ENCODE data around the gene PPP6R2. TPM values are rescaled to one million over a fixed set of nuclear protein-coding genes. Genes with fewer than 3 reads are reported as not detected.

The PPP6R2 gene
- polyA plus RNA-seq, 1 experiment: 46.4 TPM

GRCh38 chr22:50339945-50340879, 2.9 kb upstream of the PPP6R2 start:
- TF ChIP-seq CTCF (IDR thresholded peaks at IDR 0.05; ENCODE audit: insufficient read depth, low read depth, low read length): no peak
- ChIA-PET POLR2A (no interaction called here), CTCF (interaction anchor here (2.2 to 2.6 kb wide), 6 partner anchors 12 to 99 kb away, joined by 11 to 50 read pairs (median 16); partner anchors contain the start of genes HDAC10 and TUBGCP6)
- no peaks in the 10 kb centered on the region for H3K36me3 ChIP-seq (ENCODE audit: control insufficient read depth, insufficient read depth, low read length)
- no peak overlapping the region for H3K4me3 ChIP-seq (ENCODE audit: low read depth, low read length)
- no peak for DNase-seq (ENCODE audit: low read depth)
- H3K27me3 ChIP-seq (ENCODE audit: control insufficient read depth, insufficient read depth, low read length): no peaks in the 10 kb centered on the region

GRCh38 chr22:50341977-50342650, 1.0 kb upstream of the PPP6R2 start:
- POLR2A ChIA-PET: no interaction called here
- TF ChIP-seq CTCF (IDR thresholded peaks at IDR 0.05; ENCODE audit: insufficient read depth, low read depth, low read length): peak; percentile 98

GRCh38 chr22:50343541-50343935, 411 bp downstream of the PPP6R2 start:
- H3K27me3 ChIP-seq (ENCODE audit: control insufficient read depth, insufficient read depth, low read length): no peaks in the 10 kb centered on the region
- TF ChIP-seq CTCF (IDR thresholded peaks at IDR 0.05; ENCODE audit: insufficient read depth, low read depth, low read length): no peak
- ChIA-PET POLR2A (no interaction called here), CTCF (interaction anchor here (0.7 kb wide), 1 partner anchor 103 kb away, joined by 3 read pairs; no protein-coding TSS in a partner anchor)
- no peak for DNase-seq (ENCODE audit: low read depth)
- peaks cover 2% of the 10 kb centered on the region; the same call in 1 of the 2 replicates for H3K36me3 ChIP-seq (ENCODE audit: control insufficient read depth, insufficient read depth, low read length)
- peak overlapping the region; percentile 81 for H3K4me3 ChIP-seq (ENCODE audit: low read depth, low read length)

More at GRCh38 chr22:50341977-50342650, 1.0 kb upstream of the PPP6R2 start:
- Histone ChIP-seq H3K27me3 (ENCODE audit: control insufficient read depth, insufficient read depth, low read length) (no peaks in the 10 kb centered on the region), H3K36me3 (ENCODE audit: control insufficient read depth, insufficient read depth, low read length) (peaks cover 2% of the 10 kb centered on the region; the same call in 1 of the 2 replicates), H3K4me3 (ENCODE audit: low read depth, low read length) (peak overlapping the region; percentile 81)
- no peak for DNase-seq (ENCODE audit: low read depth)
- CTCF ChIA-PET: interaction anchor here (0.6 to 2.6 kb wide), 27 partner anchors 9 to 278 kb away, joined by 3 to 50 read pairs (median 5); partner anchors contain the start of genes HDAC10, LMF2, MAPK12 and NCAPH2

- CTCF ChIA-PET: no interaction called here
- Histone ChIP-seq H3K36me3 (ENCODE audit: control insufficient read depth, insufficient read depth, low read length) (peaks cover 2% of the 10 kb centered on the region; the same call in 1 of the 2 replicates), H3K27me3 (ENCODE audit: control insufficient read depth, insufficient read depth, low read length) (no peaks in the 10 kb centered on the region), H3K4me3 (ENCODE audit: low read depth, low read length) (no peak overlapping the region)
- no peak for TF ChIP-seq CTCF (IDR thresholded peaks at IDR 0.05; ENCODE audit: insufficient read depth, low read depth, low read length)
- DNase-seq (ENCODE audit: low read depth): no peak
- POLR2A ChIA-PET: no interaction called here
Observed at GRCh38 chr22:50346470-50346869, 3.3 kb downstream of the PPP6R2 start.

- ChIA-PET CTCF (interaction anchor here (1.0 to 1.4 kb wide), 2 partner anchors 16 to 97 kb away, joined by 3 read pairs; no protein-coding TSS in a partner anchor), POLR2A (no interaction called here)
- no peak for TF ChIP-seq CTCF (IDR thresholded peaks at IDR 0.05; ENCODE audit: insufficient read depth, low read depth, low read length)
- no peaks in the 10 kb centered on the region for H3K27me3 ChIP-seq (ENCODE audit: control insufficient read depth, insufficient read depth, low read length)
- DNase-seq (ENCODE audit: low read depth): no peak
- no peak overlapping the region for H3K4me3 ChIP-seq (ENCODE audit: low read depth, low read length)
- peaks cover 2% of the 10 kb centered on the region; the same call in 1 of the 2 replicates for H3K36me3 ChIP-seq (ENCODE audit: control insufficient read depth, insufficient read depth, low read length)
Observed at GRCh38 chr22:50347157-50347556, 4.0 kb downstream of the PPP6R2 start.

Measured in BJ (cell line).